NCI-H146 treated with DMSO at 0.1 percent for 48 hours (cell line): ENCODE data around the gene SP110.
"Not testable (repeated sequence)": the region's sequence is repeated elsewhere in the genome, so short reads cannot be mapped to it uniquely, and the experiment has no call there.

Source experiments
- DNase-seq: peaks from one replicate; lab custom pipeline; 2025; ENCODE audit not compliant: unreplicated experiment; lab: John Stamatoyannopoulos, UW

Gene SP110

DNA sequence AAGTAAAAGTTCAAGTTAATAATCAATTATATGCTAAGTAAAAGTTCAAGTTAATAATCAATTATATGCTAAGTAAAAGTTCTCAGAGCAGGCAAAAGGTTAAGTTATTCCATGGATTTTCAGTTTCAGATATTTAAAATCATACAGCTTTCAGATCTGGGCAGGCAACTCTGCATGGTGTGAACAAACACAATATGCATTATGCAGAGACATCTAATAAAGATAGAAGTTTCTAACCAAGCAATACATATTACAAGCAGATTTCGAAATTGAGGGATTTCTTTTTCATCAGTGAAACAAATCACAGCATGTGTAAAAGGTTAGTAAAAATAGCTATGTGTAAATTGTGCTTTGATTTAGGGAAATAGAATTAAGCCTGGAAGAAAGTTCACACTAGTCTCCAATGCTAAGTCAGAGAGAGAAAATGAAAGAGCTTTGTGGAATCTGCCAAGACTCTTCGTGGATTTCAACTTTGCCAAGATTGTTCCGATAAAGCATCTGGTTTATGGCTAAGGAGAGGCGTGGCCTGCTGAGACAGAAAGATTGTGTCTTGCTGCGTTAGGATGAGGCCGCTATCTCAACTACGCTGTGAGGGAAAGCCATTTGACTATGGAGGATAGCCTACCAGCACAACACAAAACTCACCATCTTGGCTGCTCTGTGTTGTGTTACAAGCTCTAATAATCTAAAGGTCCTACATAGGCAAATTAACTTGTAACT lies 91.0 kb downstream of the SP110 start:
- no peak for DNase-seq

DNA sequence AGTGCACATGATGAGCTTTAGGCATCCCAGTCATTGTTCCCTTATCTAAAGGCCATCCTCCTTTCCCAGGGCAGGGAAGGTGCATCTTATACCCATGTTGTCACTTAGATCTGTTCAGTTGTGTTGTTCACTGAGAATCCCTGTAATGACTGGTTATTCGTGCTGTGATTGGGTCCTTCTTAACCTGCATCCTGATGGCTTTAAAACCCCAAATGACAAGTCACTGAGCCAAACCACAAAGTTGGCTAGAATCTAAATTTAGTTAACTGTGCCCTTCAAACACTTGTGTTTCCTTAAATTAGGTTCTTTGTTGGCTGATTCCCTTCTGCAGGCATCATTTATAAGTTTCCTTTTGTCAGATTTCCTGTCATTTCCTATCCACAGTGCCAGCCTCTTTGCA lies 92.6 kb downstream of the SP110 start:
- DNase-seq = no peak

DNA sequence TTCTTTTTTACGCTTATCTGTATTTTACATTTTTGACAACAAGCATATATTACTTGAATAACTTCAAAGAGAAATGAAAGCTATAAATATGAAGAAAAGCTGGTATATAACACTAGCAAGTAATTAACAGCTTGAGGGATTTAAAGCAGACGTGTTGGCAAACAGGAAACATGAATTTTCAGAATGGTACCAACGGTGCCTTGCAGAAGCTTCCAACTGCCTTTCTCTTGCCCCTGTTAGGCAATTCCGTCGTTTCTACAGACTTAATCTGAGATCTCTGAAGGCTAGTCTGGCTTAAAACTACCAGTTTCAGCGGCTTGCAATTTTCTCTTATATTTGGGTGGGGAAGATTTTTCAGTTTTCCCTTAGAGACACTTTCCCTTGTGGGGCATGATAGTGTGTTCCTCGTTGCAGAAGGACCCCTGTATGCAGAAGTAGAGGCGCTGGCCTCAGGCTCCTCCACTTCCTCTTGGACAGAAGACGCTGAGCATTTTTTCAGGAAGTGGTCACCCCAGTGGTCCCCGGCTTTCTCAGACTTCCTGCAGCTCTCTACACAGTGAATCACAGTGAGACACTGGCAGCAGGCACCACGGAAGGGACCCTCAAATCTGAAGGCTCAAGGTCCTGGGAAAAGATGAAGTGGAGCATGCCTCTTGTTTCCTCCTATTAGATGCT lies 94.9 kb downstream of the SP110 start:
- DNase-seq = no peak

DNA sequence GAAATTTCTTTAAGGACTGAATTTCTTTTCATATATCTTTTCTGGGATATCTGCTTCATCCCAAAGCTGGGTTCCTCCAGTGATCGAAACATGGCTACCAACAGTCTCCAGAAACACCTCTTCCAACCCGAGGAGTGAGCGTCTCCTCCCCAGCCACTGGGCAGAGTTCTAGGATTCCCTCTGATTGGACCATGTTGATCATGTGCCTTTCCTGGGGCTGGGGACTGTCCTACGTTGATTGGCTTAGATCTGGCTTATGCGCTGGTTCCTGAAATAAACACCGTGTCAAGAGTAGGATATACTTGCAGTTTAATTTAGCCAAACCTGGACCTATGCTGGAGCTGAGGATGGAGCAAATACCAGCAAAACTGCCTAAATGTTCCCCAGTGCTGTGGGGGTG lies 95.5 kb downstream of the SP110 start:
- no peak for DNase-seq

DNA sequence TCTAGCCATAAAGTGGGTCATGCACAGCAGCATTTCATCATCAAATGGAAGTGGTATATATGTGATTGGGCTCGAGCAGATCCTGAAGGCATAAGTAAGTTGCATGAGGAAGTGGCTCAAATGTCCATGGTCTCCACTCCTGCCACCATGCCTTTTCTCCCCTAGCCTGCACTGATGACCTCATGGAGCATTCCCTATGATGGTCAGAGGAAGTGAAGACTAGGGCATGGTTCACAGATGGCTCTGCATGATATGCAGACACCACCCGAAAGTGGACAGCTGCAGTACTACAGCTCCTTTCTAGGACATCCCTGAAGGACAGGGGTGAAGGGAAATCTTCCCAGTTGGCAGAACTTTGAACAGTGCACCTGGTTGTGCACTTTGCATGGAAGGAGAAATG lies 99.4 kb downstream of the SP110 start:
- not testable (repeated sequence) for DNase-seq

DNA sequence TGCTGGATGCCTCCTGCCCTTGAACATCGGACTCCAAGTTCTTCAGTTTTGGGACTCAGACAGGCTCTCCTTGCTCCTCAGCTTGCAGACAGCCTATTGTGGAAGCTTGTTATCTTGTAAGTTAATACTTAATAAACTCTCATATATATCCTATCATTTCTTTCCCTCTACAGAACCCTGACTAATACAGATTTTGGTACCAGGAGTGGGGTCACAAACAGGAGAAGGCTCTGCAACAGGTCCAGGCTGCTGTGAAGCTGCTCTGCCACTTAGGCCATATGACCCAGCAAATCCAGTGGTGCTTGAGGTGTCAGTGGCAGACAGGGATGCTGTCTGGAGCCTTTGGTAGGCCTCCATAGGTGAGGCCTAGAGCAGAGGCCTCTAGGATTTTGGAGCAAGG lies 100.0 kb downstream of the SP110 start:
- DNase-seq = not testable (repeated sequence)
